HL-60 (cell line): ENCODE results near the gene OR52L1.

Experiments
- CTCF ChIP-seq: IDR thresholded peaks from one replicate; pipeline ENCODE4 v1.5.1; 2011; ENCODE audit warnings: low read length, control low read depth, inconsistent platforms; ENCODE audit not compliant: insufficient read depth
- GABPA ChIP-seq: IDR thresholded peaks from 2 replicates; pipeline ENCODE4 v1.6.1; 2012; ENCODE audit warnings: low read depth
- POLR2AphosphoS5 ChIP-seq: IDR thresholded peaks from 2 replicates; pipeline ENCODE4 v1.6.1; 2012; ENCODE audit warnings: low read depth
- REST ChIP-seq: IDR thresholded peaks from 2 replicates; pipeline ENCODE4 v1.6.1; 2012; ENCODE audit warnings: low read depth; ENCODE audit not compliant: insufficient replicate concordance
- SPI1 ChIP-seq: IDR thresholded peaks from 2 replicates; pipeline ENCODE4 v1.6.1; 2012; ENCODE audit warnings: low read depth, mild to moderate bottlenecking, borderline replicate concordance

- TF ChIP-seq CTCF (no peak), REST (no peak), POLR2AphosphoS5 (no peak), GABPA (no peak), SPI1 (no peak)
Measured at GRCh38 chr11:5941951-5942350, 44.8 kb downstream of the OR52L1 start, which contains the start of gene OR56A3.
